Measurements from ENCODE around the gene SLBP. TPM values are rescaled to one million over a fixed set of nuclear protein-coding genes. Genes with fewer than 3 reads are reported as not detected.

SLBP gene
- total RNA-seq, 1 experiment from 2014 or later, result 43.5 TPM

- Mint-ChIP-seq H3K27me3 (ENCODE audit: insufficient read depth, unreplicated experiment) (no peaks in the 10 kb centered on the region), H3K9me3 (ENCODE audit: unreplicated experiment) (no peaks in the 10 kb centered on the region), H3K27ac (ENCODE audit: low read depth, unreplicated experiment) (no peak overlapping the region), H3K4me3 (ENCODE audit: unreplicated experiment) (no peak overlapping the region), H3K36me3 (ENCODE audit: insufficient read depth, unreplicated experiment) (peaks cover 6% of the 10 kb centered on the region), H3K4me1 (ENCODE audit: insufficient read depth, unreplicated experiment) (no peaks in the 10 kb centered on the region)
- TF ChIP-seq, protein P1, sequence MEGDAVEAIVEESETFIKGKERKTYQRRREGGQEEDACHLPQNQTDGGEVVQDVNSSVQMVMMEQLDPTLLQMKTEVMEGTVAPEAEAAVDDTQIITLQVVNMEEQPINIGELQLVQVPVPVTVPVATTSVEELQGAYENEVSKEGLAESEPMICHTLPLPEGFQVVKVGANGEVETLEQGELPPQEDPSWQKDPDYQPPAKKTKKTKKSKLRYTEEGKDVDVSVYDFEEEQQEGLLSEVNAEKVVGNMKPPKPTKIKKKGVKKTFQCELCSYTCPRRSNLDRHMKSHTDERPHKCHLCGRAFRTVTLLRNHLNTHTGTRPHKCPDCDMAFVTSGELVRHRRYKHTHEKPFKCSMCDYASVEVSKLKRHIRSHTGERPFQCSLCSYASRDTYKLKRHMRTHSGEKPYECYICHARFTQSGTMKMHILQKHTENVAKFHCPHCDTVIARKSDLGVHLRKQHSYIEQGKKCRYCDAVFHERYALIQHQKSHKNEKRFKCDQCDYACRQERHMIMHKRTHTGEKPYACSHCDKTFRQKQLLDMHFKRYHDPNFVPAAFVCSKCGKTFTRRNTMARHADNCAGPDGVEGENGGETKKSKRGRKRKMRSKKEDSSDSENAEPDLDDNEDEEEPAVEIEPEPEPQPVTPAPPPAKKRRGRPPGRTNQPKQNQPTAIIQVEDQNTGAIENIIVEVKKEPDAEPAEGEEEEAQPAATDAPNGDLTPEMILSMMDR (IDR thresholded peaks at IDR 0.05; ENCODE audit: unreplicated experiment), result no peak
- intact Hi-C loops (cut with micrococcal nuclease), result no loop called here
- POLR2A ChIA-PET, result no interaction called here
- DNase-seq (ENCODE audit: unreplicated experiment), result no peak
- BruUV-seq (replicated peaks), result no TSS peak
- CTCF ChIA-PET, result interaction anchor here (0.6 kb wide), 1 partner anchor 287 kb away, joined by 3 read pairs; no protein-coding TSS in a partner anchor
Observed at GRCh38 chr4:1667273-1667672, 44.8 kb downstream of the SLBP start.

- Mint-ChIP-seq H3K27ac (ENCODE audit: low read depth, unreplicated experiment) (no peak overlapping the region), H3K27me3 (ENCODE audit: insufficient read depth, unreplicated experiment) (no peaks in the 10 kb centered on the region), H3K4me3 (ENCODE audit: unreplicated experiment) (no peak overlapping the region), H3K4me1 (ENCODE audit: insufficient read depth, unreplicated experiment) (no peaks in the 10 kb centered on the region), H3K36me3 (ENCODE audit: insufficient read depth, unreplicated experiment) (peaks cover 12% of the 10 kb centered on the region), H3K9me3 (ENCODE audit: unreplicated experiment) (no peaks in the 10 kb centered on the region)
- DNase-seq (ENCODE audit: unreplicated experiment), result peak; percentile 50
- POLR2A ChIA-PET, result no interaction called here
- no TSS peak for BruUV-seq (replicated peaks)
- TF ChIP-seq, protein P1 (IDR thresholded peaks at IDR 0.05; ENCODE audit: unreplicated experiment), result no peak
- intact Hi-C loops (cut with micrococcal nuclease), result no loop called here
- CTCF ChIA-PET, result interaction anchor here (0.6 kb wide), 1 partner anchor 512 kb away, joined by 3 read pairs; no protein-coding TSS in a partner anchor
Observed at GRCh38 chr4:1666391-1666790, 45.7 kb downstream of the SLBP start.

- no peaks in the 10 kb centered on the region for H3K9me3 Mint-ChIP-seq (ENCODE audit: unreplicated experiment)
- intact Hi-C loops (cut with micrococcal nuclease), result no loop called here
- H3K4me1 Mint-ChIP-seq (ENCODE audit: insufficient read depth, unreplicated experiment), result no peaks in the 10 kb centered on the region
- TF ChIP-seq, protein P1 (IDR thresholded peaks at IDR 0.05; ENCODE audit: unreplicated experiment), result no peak
- no TSS peak for BruUV-seq (replicated peaks)
- ChIA-PET CTCF (interaction anchor here (0.7 kb wide), 1 partner anchor 82 kb away, joined by 3 read pairs; no protein-coding TSS in a partner anchor), POLR2A (no interaction called here)
- H3K36me3 Mint-ChIP-seq (ENCODE audit: insufficient read depth, unreplicated experiment), result peaks cover 12% of the 10 kb centered on the region
- no peaks in the 10 kb centered on the region for H3K27me3 Mint-ChIP-seq (ENCODE audit: insufficient read depth, unreplicated experiment)
- no peak for DNase-seq (ENCODE audit: unreplicated experiment)
- H3K27ac Mint-ChIP-seq (ENCODE audit: low read depth, unreplicated experiment), result no peak overlapping the region
- H3K4me3 Mint-ChIP-seq (ENCODE audit: unreplicated experiment), result no peak overlapping the region
Observed at GRCh38 chr4:1664141-1664540, 48.0 kb downstream of the SLBP start.

- ChIA-PET CTCF (interaction anchor here (0.7 kb wide), 1 partner anchor 83 kb away, joined by 3 read pairs; no protein-coding TSS in a partner anchor), POLR2A (no interaction called here)
- no peaks in the 10 kb centered on the region for H3K9me3 Mint-ChIP-seq (ENCODE audit: unreplicated experiment)
- no TSS peak for BruUV-seq (replicated peaks)
- no peaks in the 10 kb centered on the region for H3K27me3 Mint-ChIP-seq (ENCODE audit: insufficient read depth, unreplicated experiment)
- no peaks in the 10 kb centered on the region for H3K4me1 Mint-ChIP-seq (ENCODE audit: insufficient read depth, unreplicated experiment)
- no peak overlapping the region for H3K27ac Mint-ChIP-seq (ENCODE audit: low read depth, unreplicated experiment)
- peaks cover 10% of the 10 kb centered on the region for H3K36me3 Mint-ChIP-seq (ENCODE audit: insufficient read depth, unreplicated experiment)
- TF ChIP-seq, protein P1 (IDR thresholded peaks at IDR 0.05; ENCODE audit: unreplicated experiment), result no peak
- no peak overlapping the region for H3K4me3 Mint-ChIP-seq (ENCODE audit: unreplicated experiment)
- intact Hi-C loops (cut with micrococcal nuclease), result no loop called here
- no peak for DNase-seq (ENCODE audit: unreplicated experiment)
Observed at GRCh38 chr4:1663549-1663948, 48.6 kb downstream of the SLBP start.

All from MCF 10A (cell line).